ENCODE data around the gene SBNO2.

SBNO2 gene

DNA sequence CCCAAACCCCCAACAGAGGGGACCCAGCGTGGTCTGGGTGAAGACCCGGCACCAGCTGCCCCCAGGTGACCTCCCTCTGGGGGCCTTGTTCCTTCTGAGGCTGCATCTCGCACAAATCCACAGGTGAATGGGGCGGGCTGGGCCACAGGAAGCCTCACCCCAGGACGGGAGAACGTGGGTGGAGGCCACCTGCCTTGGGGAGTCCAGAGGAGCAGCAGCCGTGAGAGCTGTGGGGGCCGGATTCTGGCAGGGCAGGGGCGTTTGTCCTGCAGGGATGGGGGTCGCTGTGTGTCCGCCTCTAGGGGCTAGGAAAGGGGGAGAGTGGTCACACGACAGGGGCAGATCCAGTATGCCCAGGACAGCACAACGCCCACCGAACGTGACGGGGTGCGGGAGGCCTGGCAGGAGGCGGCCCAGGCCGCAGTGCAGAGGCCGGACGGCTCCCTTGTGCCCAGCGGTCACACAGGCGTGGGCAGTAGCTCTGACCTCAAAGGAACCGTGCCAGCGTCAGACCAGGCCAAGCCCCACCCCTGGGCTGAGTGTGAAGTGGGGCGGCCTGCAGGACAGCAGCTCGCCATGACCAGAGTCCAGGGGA is 85.6 kb downstream of the SBNO2 start:
- H3K27me3 ChIP-seq: peaks cover 17% of the 10 kb centered on the region
- H3K4me3 ChIP-seq (ENCODE audit: low read depth, low read length): no peak overlapping the region
- H3K36me3 ChIP-seq: peaks cover 43% of the 10 kb centered on the region
- no peak for DNase-seq
- no peaks in the 10 kb centered on the region for H3K9me3 ChIP-seq
- H3K4me1 ChIP-seq: no peaks in the 10 kb centered on the region; the same call in 1 of the 2 replicates
- TF ChIP-seq CTCF (IDR thresholded peaks at IDR 0.05; ENCODE audit: low read depth, low read length): no peak

DNA sequence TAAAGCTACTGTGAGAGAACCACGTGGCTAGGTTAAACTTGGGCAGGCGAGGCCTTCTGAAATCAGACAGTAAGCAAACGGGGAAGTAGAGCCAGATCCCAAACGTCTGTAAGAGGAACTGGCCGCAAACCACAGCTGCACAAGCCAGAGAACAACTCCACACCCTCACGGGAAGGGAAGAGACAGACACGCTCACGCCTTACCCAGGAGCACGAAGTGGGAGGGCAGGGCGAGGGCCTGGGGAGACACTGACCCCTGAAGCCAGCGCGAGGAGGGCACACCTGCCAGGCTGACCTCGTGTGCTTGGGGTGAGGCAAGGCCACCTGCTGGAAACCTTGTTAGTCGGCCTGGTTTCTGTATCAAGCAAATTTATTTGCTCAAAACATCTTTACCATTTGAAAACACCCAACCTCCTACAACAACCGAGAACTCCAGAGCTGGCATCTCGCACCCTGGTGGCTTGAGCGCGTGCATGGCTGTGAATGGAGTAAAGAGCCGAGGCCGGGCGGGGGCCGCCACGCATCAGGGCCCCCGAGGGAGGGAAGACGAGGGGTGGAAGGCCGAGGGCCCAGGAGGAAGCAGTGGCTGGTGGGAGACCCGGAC is 86.2 kb downstream of the SBNO2 start:
- DNase-seq: no peak
- H3K27me3 ChIP-seq: peaks cover 17% of the 10 kb centered on the region
- no peaks in the 10 kb centered on the region for H3K9me3 ChIP-seq
- peaks cover 3% of the 10 kb centered on the region; the same call in 1 of the 2 replicates for H3K4me1 ChIP-seq
- no peak for TF ChIP-seq CTCF (IDR thresholded peaks at IDR 0.05; ENCODE audit: low read depth, low read length)
- H3K36me3 ChIP-seq: peaks cover 37% of the 10 kb centered on the region
- no peak overlapping the region for H3K4me3 ChIP-seq (ENCODE audit: low read depth, low read length)

DNA sequence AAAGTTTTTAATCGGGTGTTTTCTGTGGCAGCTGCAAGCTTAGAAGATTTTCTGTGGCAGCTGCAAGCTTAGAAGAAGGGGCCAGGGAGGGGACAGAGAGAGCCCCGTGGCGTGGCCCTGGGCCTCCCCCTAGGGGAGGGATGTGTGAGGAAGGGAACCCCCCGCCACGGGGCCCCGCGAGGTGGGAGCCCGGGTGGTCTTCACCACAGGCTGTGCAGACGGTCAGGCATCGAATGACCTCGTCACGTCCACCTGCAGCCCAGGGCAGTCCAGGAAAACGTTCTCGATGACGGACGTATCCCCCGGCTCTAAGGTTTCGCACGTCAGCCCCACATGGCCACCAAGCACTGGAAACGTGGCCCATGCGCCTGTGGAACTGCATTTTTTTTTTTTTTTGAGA is 87.5 kb downstream of the SBNO2 start:
- Histone ChIP-seq H3K36me3 (peaks cover 26% of the 10 kb centered on the region), H3K9me3 (no peaks in the 10 kb centered on the region), H3K27me3 (peaks cover 17% of the 10 kb centered on the region), H3K4me3 (ENCODE audit: low read depth, low read length) (no peak overlapping the region), H3K4me1 (peaks cover 4% of the 10 kb centered on the region; the same call in 1 of the 2 replicates)
- TF ChIP-seq CTCF (IDR thresholded peaks at IDR 0.05; ENCODE audit: low read depth, low read length): no peak
- no peak for DNase-seq

DNA sequence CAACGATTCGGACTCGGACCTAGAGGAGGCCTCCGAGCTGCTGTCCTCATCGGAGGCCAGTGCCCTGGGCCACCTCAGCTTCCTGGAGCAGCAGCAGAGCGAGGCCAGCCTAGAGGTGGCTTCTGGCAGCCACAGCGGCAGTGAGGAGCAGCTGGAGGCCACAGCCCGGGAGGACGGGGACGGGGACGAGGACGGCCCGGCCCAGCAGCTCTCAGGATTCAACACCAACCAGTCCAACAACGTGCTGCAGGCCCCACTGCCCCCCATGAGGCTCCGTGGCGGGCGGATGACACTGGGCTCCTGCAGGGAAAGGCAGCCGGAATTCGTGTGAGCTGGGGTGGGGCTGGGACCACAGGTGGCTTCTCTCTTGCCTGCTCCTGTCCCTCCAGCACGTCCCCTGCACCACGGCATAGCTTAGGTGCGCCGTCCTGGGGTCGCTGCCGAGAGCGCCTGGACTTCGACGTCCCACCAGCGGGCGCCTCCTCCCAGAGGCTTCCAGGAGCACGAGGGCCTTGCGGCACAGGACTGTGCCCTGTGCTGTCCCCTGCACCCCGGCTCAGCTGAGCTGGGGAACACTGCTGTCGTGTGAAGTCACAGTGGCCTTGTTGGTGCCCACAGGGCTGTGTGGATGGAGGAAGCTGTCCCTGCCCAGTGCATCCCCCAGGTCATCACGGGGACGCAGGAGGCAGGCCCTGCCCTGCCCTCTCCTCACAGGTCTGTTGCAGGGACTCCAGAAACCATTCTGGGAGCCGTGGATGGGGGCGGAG is 88.2 kb downstream of the SBNO2 start:
- no peak for TF ChIP-seq CTCF (IDR thresholded peaks at IDR 0.05; ENCODE audit: low read depth, low read length)
- no peak for DNase-seq
- Histone ChIP-seq H3K9me3 (no peaks in the 10 kb centered on the region), H3K36me3 (peaks cover 20% of the 10 kb centered on the region), H3K4me1 (peaks cover 4% of the 10 kb centered on the region; the same call in 1 of the 2 replicates), H3K27me3 (peaks cover 17% of the 10 kb centered on the region), H3K4me3 (ENCODE audit: low read depth, low read length) (no peak overlapping the region)

DNA sequence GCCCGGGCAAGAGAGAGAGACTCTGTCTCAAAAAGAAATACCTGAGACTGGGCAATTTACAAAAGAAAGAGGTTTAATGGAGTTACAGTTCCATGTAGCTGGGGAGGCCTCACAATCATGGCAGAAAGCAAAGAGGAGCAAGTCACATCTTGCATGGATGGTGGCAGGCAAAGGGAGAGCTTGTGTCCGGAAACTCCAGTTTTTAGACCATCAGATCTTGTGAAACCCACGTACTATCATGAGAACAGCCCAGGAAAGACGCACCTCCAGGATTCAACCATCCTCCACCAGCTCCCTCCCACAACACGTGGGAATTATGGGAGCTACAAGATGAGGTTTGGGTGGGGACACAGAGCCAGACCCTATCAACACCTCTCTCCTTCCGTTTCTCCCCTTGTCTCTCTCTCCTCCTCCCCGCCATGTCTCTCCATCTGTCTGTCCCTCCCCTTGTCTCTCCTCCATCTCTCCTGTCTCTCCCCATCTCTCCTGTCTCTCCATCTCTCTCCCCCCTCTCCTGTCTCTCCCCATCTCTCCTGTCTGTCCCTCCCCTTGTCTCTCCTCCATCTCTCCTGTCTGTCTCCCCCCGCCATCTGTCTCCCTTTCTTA is 88.9 kb downstream of the SBNO2 start:
- Histone ChIP-seq H3K9me3 (no peaks in the 10 kb centered on the region), H3K27me3 (peaks cover 17% of the 10 kb centered on the region), H3K36me3 (peaks cover 16% of the 10 kb centered on the region), H3K4me1 (peaks cover 4% of the 10 kb centered on the region; the same call in 1 of the 2 replicates), H3K4me3 (ENCODE audit: low read depth, low read length) (no peak overlapping the region)
- TF ChIP-seq CTCF (IDR thresholded peaks at IDR 0.05; ENCODE audit: low read depth, low read length): no peak
- no peak for DNase-seq

Measured in BE2C (cell line).